GM12874 (cell line): ENCODE measurements around the gene PRICKLE1.

Experiments
- CTCF ChIP-seq: IDR thresholded peaks from 2 replicates; pipeline ENCODE4 v1.5.1; 2011; ENCODE audit warnings: low read depth, mild to moderate bottlenecking, control low read depth, low read length, moderate library complexity; ENCODE audit not compliant: insufficient read depth

Gene PRICKLE1

GRCh38 chr12:42556917-42557316, 32.6 kb downstream of the PRICKLE1 start:
- no peak for TF ChIP-seq CTCF

- TF ChIP-seq CTCF = no peak
Measured at GRCh38 chr12:42552822-42553221, 36.7 kb downstream of the PRICKLE1 start.

- no peak for TF ChIP-seq CTCF
Measured at GRCh38 chr12:42550800-42551199, 38.7 kb downstream of the PRICKLE1 start.

GRCh38 chr12:42546709-42547108, 42.8 kb downstream of the PRICKLE1 start:
- TF ChIP-seq CTCF = no peak

- TF ChIP-seq CTCF = no peak
Measured at GRCh38 chr12:42541965-42542364, 47.6 kb downstream of the PRICKLE1 start.

GRCh38 chr12:42539696-42540095, 49.9 kb downstream of the PRICKLE1 start:
- no peak for TF ChIP-seq CTCF

- no peak for TF ChIP-seq CTCF
Measured at GRCh38 chr12:42538203-42538602, 51.3 kb downstream of the PRICKLE1 start.
